ENCODE data around the gene SLC26A9.
"Not testable (repeated sequence)": the region's sequence is repeated elsewhere in the genome, so short reads cannot be mapped to it uniquely, and the experiment has no call there.

SLC26A9 gene

GRCh38 chr1:205889006-205889405, 54.2 kb downstream of the SLC26A9 start:
- not testable (repeated sequence) for DNase-seq

GRCh38 chr1:205883792-205884191, 59.5 kb downstream of the SLC26A9 start:
- no peak for DNase-seq

GRCh38 chr1:205880923-205881322, 62.3 kb downstream of the SLC26A9 start:
- no peak for DNase-seq

- DNase-seq, result no peak
Measured at GRCh38 chr1:205879974-205880373, 63.3 kb downstream of the SLC26A9 start.

GRCh38 chr1:205878026-205878425, 65.2 kb downstream of the SLC26A9 start:
- no peak for DNase-seq

GRCh38 chr1:205873148-205873547, 70.1 kb downstream of the SLC26A9 start:
- not testable (repeated sequence) for DNase-seq

GRCh38 chr1:205870236-205870635, 73.0 kb downstream of the SLC26A9 start:
- DNase-seq, result no peak
